H1 (cell line): Measurements from ENCODE around the gene MIA3. TPM values are rescaled to one million over a fixed set of nuclear protein-coding genes. Genes with fewer than 3 reads are reported as not detected.
A peak's percentile ranks its signal among the peaks of the same experiment; 100 is the strongest.

Experiments used
- CTCF ChIA-PET: fragments of 300-600 bp; sonication (Branson Sonifier 250); formaldehyde crosslinking; loops from one replicate; lab custom pipeline; 2021; ENCODE audit not compliant: partially characterized antibody; lab: Charles Lee
- POLR2A ChIA-PET: fragments of 300-600 bp; sonication (Branson Sonifier 250); formaldehyde crosslinking; loops from one replicate; lab custom pipeline; 2021; ENCODE audit warnings: inconsistent platforms; ENCODE audit not compliant: partially characterized antibody; lab: Charles Lee
- DNase-seq, 2 experiments: peaks; one replicate each; pipeline versions ENCODE4 v3.0.0 to v3.0.0-alpha.2; 2010 to 2022; ENCODE audit warnings: low spot score in 2 of 2, low read depth in 1 of 2, mixed read lengths in 1 of 2
- FAIRE-seq: peaks from 2 replicates; lab custom pipeline; 2011; peaks lifted over from hg19 to GRCh38; lab: Jason Lieb, UNC
- H2AFZ ChIP-seq: 2 replicates; pipeline ENCODE4 v1.8.1; 2012; ENCODE audit warnings: low read length, inconsistent platforms
- H2AK5ac ChIP-seq: 2 replicates; pipeline ENCODE4 v1.6.1; 2013; ENCODE audit warnings: low read depth, low read length
- H2BK120ac ChIP-seq: replicated peaks from 2 replicates; pipeline ENCODE3; 2013; ENCODE audit warnings: low read depth, low read length, inconsistent platforms
- H2BK12ac ChIP-seq: 2 replicates; pipeline ENCODE4 v1.6.1; 2013; ENCODE audit warnings: low read depth, low read length
- H2BK15ac ChIP-seq: 2 replicates; pipeline ENCODE4 v1.6.1; 2013; ENCODE audit warnings: low read length
- H2BK20ac ChIP-seq: 2 replicates; pipeline ENCODE4 v1.6.1; 2013; ENCODE audit warnings: low read length
- H2BK5ac ChIP-seq: 2 replicates; pipeline ENCODE4 v1.6.1; 2013; ENCODE audit warnings: low read depth, low read length
- H3K14ac ChIP-seq: 2 replicates; pipeline ENCODE4 v1.6.1; 2013; ENCODE audit warnings: inconsistent platforms; ENCODE audit not compliant: insufficient read length
- H3K18ac ChIP-seq: 2 replicates; pipeline ENCODE4 v1.6.1; 2013; ENCODE audit warnings: low read length; ENCODE audit errors: extremely low read depth
- H3K23ac ChIP-seq: 2 replicates; pipeline ENCODE4 v1.6.1; 2013; ENCODE audit warnings: inconsistent platforms; ENCODE audit not compliant: insufficient read length
- H3K23me2 ChIP-seq: 2 replicates; pipeline ENCODE4 v1.6.1; 2013; ENCODE audit warnings: low read depth, low read length
- H3K27ac ChIP-seq: 2 replicates; pipeline ENCODE4 v1.6.1; 2011; ENCODE audit warnings: low read depth, low read length, inconsistent platforms
- H3K27me3 ChIP-seq, 4 experiments: replicated peaks in 1 of 4; 1 replicate in 1 of 4; 2 replicates in 3 of 4; pipeline versions ENCODE4 v1.6.1 to v1.8.1; 2011 to 2013; ENCODE audit warnings: low read length in 3 of 4, mild to moderate bottlenecking in 3 of 4, inconsistent platforms in 2 of 4, mixed read lengths in 2 of 4, moderate library complexity in 1 of 4; ENCODE audit not compliant: control insufficient read depth in 3 of 4, insufficient read depth in 3 of 4; ENCODE audit errors: extremely low read depth in 1 of 4
- H3K36me3 ChIP-seq, 4 experiments: 2 replicates each; pipeline versions ENCODE4 v1.6.1 to v1.8.1; 2011 to 2013; ENCODE audit warnings: mild to moderate bottlenecking in 4 of 4, low read length in 3 of 4, moderate library complexity in 2 of 4, control low read depth in 1 of 4, inconsistent platforms in 1 of 4; ENCODE audit not compliant: insufficient read depth in 4 of 4, control insufficient read depth in 2 of 4
- H3K4ac ChIP-seq: replicated peaks from 2 replicates; pipeline ENCODE3; 2013; ENCODE audit warnings: low read length, low read depth, mixed read lengths, inconsistent platforms; ENCODE audit not compliant: insufficient read length
- H3K4me1 ChIP-seq, 4 experiments: replicated peaks in 1 of 4; 1 replicate in 1 of 4; 2 replicates in 3 of 4; pipeline versions ENCODE4 v1.6.1 to v1.8.1; 2011 to 2013; ENCODE audit warnings: low read length in 3 of 4, inconsistent platforms in 2 of 4, mixed read lengths in 1 of 4; ENCODE audit not compliant: insufficient read depth in 4 of 4, control insufficient read depth in 3 of 4
- H3K4me2 ChIP-seq, 2 experiments: 2 replicates each; pipeline versions ENCODE4 v1.6.1 to v1.8.1; 2011 to 2013; ENCODE audit warnings: low read depth in 2 of 2, low read length in 2 of 2, control low read depth in 1 of 2, inconsistent platforms in 1 of 2, mild to moderate bottlenecking in 1 of 2; ENCODE audit not compliant: insufficient read depth in 1 of 2
- H3K4me3 ChIP-seq, 4 experiments: fragments of 200-600, 300-600 bp in 1 of 4; sonication (generic), shearing (Covaris generic), sonication (Bioruptor Twin) in 1 of 4; 2 replicates each; pipeline versions ENCODE4 v1.5.1 to v1.8.1; 2011 to 2016; ENCODE audit warnings: low read length in 4 of 4, low read depth in 3 of 4, control low read depth in 2 of 4, inconsistent platforms in 2 of 4, mild to moderate bottlenecking in 2 of 4, mixed read lengths in 1 of 4, moderate library complexity in 1 of 4; ENCODE audit not compliant: insufficient read depth in 2 of 4; ENCODE audit errors: extremely low read depth in 1 of 4
- H3K56ac ChIP-seq: replicated peaks from 2 replicates; pipeline ENCODE3; 2013; ENCODE audit warnings: low read depth, mild to moderate bottlenecking, mixed read lengths, low read length, inconsistent platforms; ENCODE audit not compliant: insufficient read length
- H3K79me1 ChIP-seq: 2 replicates; pipeline ENCODE4 v1.6.1; 2013; ENCODE audit warnings: low read depth, low read length, control low read depth
- H3K79me2 ChIP-seq, 2 experiments: 2 replicates each; pipeline versions ENCODE4 v1.6.1 to v1.8.1; 2012 to 2013; ENCODE audit warnings: low read length in 2 of 2, mild to moderate bottlenecking in 2 of 2, inconsistent platforms in 1 of 2; ENCODE audit not compliant: insufficient read depth in 2 of 2, control insufficient read depth in 1 of 2
- H3K9ac ChIP-seq, 4 experiments: replicated peaks in 1 of 4; 1 replicate in 1 of 4; 2 replicates in 3 of 4; pipeline versions ENCODE4 v1.6.1 to v1.8.1; 2011 to 2013; ENCODE audit warnings: low read depth in 3 of 4, low read length in 3 of 4, control low read depth in 2 of 4, mild to moderate bottlenecking in 2 of 4, moderate library complexity in 2 of 4, inconsistent platforms in 1 of 4; ENCODE audit errors: extremely low read depth in 1 of 4
- H3K9me3 ChIP-seq, 2 experiments: 2 replicates each; pipeline versions ENCODE4 v1.6.1 to v1.8.1; 2012 to 2013; ENCODE audit warnings: mild to moderate bottlenecking in 2 of 2, moderate library complexity in 2 of 2, control low read depth in 1 of 2, inconsistent platforms in 1 of 2, low read depth in 1 of 2, low read length in 1 of 2, mixed read lengths in 1 of 2; ENCODE audit not compliant: insufficient read depth in 2 of 2
- H4K20me1 ChIP-seq, 2 experiments: replicated peaks in 1 of 2; 2 replicates each; pipeline versions ENCODE3 to v1.8.1; 2011 to 2013; ENCODE audit warnings: inconsistent platforms in 2 of 2, low read length in 2 of 2, mild to moderate bottlenecking in 1 of 2; ENCODE audit not compliant: insufficient read depth in 2 of 2, control insufficient read depth in 1 of 2
- H4K5ac ChIP-seq: 2 replicates; pipeline ENCODE4 v1.6.1; 2013; ENCODE audit warnings: low read length, low read depth, mixed read lengths, inconsistent platforms; ENCODE audit not compliant: insufficient read length
- H4K8ac ChIP-seq: 2 replicates; pipeline ENCODE4 v1.8.0; 2013; ENCODE audit warnings: mild to moderate bottlenecking, moderate library complexity, low read length, inconsistent platforms; ENCODE audit not compliant: insufficient read depth; ENCODE audit errors: extremely low read depth
- H4K91ac ChIP-seq: replicated peaks from 2 replicates; pipeline ENCODE3; 2013; ENCODE audit warnings: low read length, mixed read lengths, inconsistent platforms; ENCODE audit not compliant: insufficient read length
- CTBP2 ChIP-seq: IDR thresholded peaks from 2 replicates; pipeline ENCODE4 v1.7.0; 2011; ENCODE audit warnings: borderline replicate concordance, mild to moderate bottlenecking, moderate library complexity, mixed read lengths, low read length; ENCODE audit not compliant: insufficient read depth, insufficient read length
- CTCF ChIP-seq, 3 experiments: IDR thresholded peaks; 1 replicate in 2 of 3; 2 replicates in 1 of 3; pipeline versions ENCODE4 v1.5.1 to v1.6.1; 2011; ENCODE audit warnings: low read length in 3 of 3, mild to moderate bottlenecking in 3 of 3, inconsistent platforms in 2 of 3, low read depth in 1 of 3, moderate library complexity in 1 of 3; ENCODE audit not compliant: insufficient read depth in 1 of 3; ENCODE audit errors: control extremely low read depth in 1 of 3
- HDAC2 ChIP-seq, 2 experiments: fragments of 300-600 bp in 1 of 2; sonication (generic) in 1 of 2; IDR thresholded peaks; 2 replicates each; pipeline ENCODE4 v1.6.1; 2011 to 2012; ENCODE audit warnings: low read depth in 2 of 2, low read length in 2 of 2, mild to moderate bottlenecking in 2 of 2, moderate library complexity in 2 of 2, borderline replicate concordance in 1 of 2, inconsistent platforms in 1 of 2
- MAFK ChIP-seq: IDR thresholded peaks from 2 replicates; pipeline ENCODE4 v1.6.1; 2012; ENCODE audit warnings: low read depth, mild to moderate bottlenecking, improper control_type of control experiment, low read length
- RAD21 ChIP-seq, 2 experiments: IDR thresholded peaks in 1 of 2; conservative IDR thresholded peaks in 1 of 2; 2 replicates each; pipeline ENCODE4 v1.6.1; 2011; ENCODE audit warnings: low read depth in 2 of 2, low read length in 2 of 2, improper control_type of control experiment in 1 of 2, inconsistent platforms in 1 of 2, mild to moderate bottlenecking in 1 of 2, moderate library complexity in 1 of 2
- SIRT6 ChIP-seq: IDR thresholded peaks from one replicate; pipeline ENCODE4 v1.7.1; 2012; ENCODE audit warnings: low read length, inconsistent platforms
- TBP ChIP-seq: IDR thresholded peaks from 2 replicates; pipeline ENCODE4 v1.6.1; 2011; ENCODE audit warnings: low read depth, low read length, improper control_type of control experiment
- TEAD4 ChIP-seq: IDR thresholded peaks from 2 replicates; pipeline ENCODE4 v1.6.1; 2012; ENCODE audit warnings: low read depth, low read length, inconsistent platforms, mixed read lengths
- WGBS, 2 experiments: shearing (Covaris generic) in 1 of 2; methylation state at CpG; one replicate each; pipeline versions ENCODE4 v1.1.6 to v1.1.7; 2013 to 2015; ENCODE audit warnings: low lambda C conversion rate in 2 of 2, mixed read lengths in 2 of 2, inconsistent platforms in 1 of 2, low coverage in 1 of 2, missing lambda C conversion rate in 1 of 2; ENCODE audit not compliant: insufficient replicate concordance in 2 of 2, insufficient coverage in 1 of 2, insufficient read length in 1 of 2; ENCODE audit errors: extremely low coverage in 1 of 2, missing lambda C conversion rate in 1 of 2; 5-methylcytosine and 5-hydroxymethylcytosine counted together
- polyA plus RNA-seq, 7 experiments: library from polyadenylated mRNA; depleted of rRNA in 3 of 7; stranded (reverse) in 5 of 7; unstranded in 2 of 7; fragments of >200 nt in 5 of 7; fragments of 200-250 nt in 2 of 7; gene quantifications; 1 replicate in 5 of 7; 2 replicates in 1 of 7; 4 replicates in 1 of 7; pipeline versions ENCODE4 v1.2.1 to v1.2.3, GENCODE V29; 2011 to 2013; ENCODE audit warnings: missing spikeins in 2 of 7, mixed read lengths in 2 of 7
- total RNA-seq: library from RNA; stranded (reverse); fragmentation: NEBNext Ultra II Directional; extraction: Animal tissue kit (Norgen Biotek cat#: 25700); gene quantifications from 2 replicates; pipeline ENCODE4 v1.2.1, GENCODE V29; 2021

Gene MIA3
- total and polyA plus RNA-seq, 2 of the 8 experiments (the other 6 are each of a cell fraction or from before 2014, with no cell fraction given), result 69.0 to 105 TPM

- WGBS, 2 experiments, result 67% methylated on average over 7 of the region's 7 CpGs; no CpG with 5 or more reads in 1 of the 2 experiments
- TF ChIP-seq MAFK (no peak), CTBP2 (no peak), HDAC2 (IDR thresholded peaks at IDR 0.05; ENCODE audit: borderline replicate concordance in 1 of 2, low read depth in 2 of 2, low read length in 2 of 2) (no peak), CTCF (IDR thresholded peaks at IDR 0.05; ENCODE audit: control extremely low read depth in 1 of 3, insufficient read depth in 1 of 3, low read depth in 1 of 3, low read length in 3 of 3) (peak in 2 of 3 experiments; percentile 67 to 83; a peak in 3 of 4 replicates), TBP (no peak), TEAD4 (no peak), RAD21 (IDR thresholded peaks at IDR 0.05 in 1 of 2, conservative IDR thresholded peaks at IDR 0.05 in 1 of 2; ENCODE audit: low read depth in 2 of 2, low read length in 2 of 2) (peak; percentile 69 to 70), SIRT6 (no peak)
These were observed 16.5 kb downstream of the MIA3 start for GRCh38 chr1:222634180-222635013.

More at GRCh38 chr1:222634180-222635013, 16.5 kb downstream of the MIA3 start:
- Histone ChIP-seq H3K36me3 (peaks cover 11 to 42% (median 30%) of the 10 kb centered on the region in 4 experiments), H2BK20ac (no peak overlapping the region), H3K9ac (no peak overlapping the region), H2BK120ac (no peak overlapping the region), H3K27me3 (no peaks in the 10 kb centered on the region), H3K14ac (no peak overlapping the region), H3K4me2 (no peak overlapping the region), H3K27ac (no peak overlapping the region), H3K4me3 (no peak overlapping the region), H2BK12ac (no peak overlapping the region), H3K23me2 (no peaks in the 10 kb centered on the region), H4K91ac (no peak overlapping the region), H2AFZ (no peak overlapping the region), H4K5ac (no peak overlapping the region), H2AK5ac (no peak overlapping the region), H3K23ac (no peak overlapping the region), H4K20me1 (peaks cover 0 to 2% of the 10 kb centered on the region in 2 experiments), H2BK5ac (no peak overlapping the region), H3K79me1 (no peaks in the 10 kb centered on the region), H3K9me3 (no peaks in the 10 kb centered on the region), H3K4me1 (no peaks in the 10 kb centered on the region), H4K8ac (no peak overlapping the region), H3K56ac (no peak overlapping the region), H2BK15ac (no peak overlapping the region), H3K79me2 (no peaks in the 10 kb centered on the region; a peak in 1 of 4 replicates), H3K18ac (no peak overlapping the region), H3K4ac (no peak overlapping the region)
- ChIA-PET POLR2A (interaction anchor here (0.6 to 1.3 kb wide), 3 partner anchors 10 to 169 kb away, joined by 3 to 7 read pairs (median 7); no protein-coding TSS in a partner anchor), CTCF (interaction anchor here (0.6 to 2.4 kb wide), 26 partner anchors 9 to 383 kb away, joined by 3 to 19 read pairs (median 4); partner anchors contain the start of gene TAF1A)
- DNase-seq (peak in 1 of 2 experiments; percentile 64), FAIRE-seq (peak; percentile 79)
